Stimulated activated CD8-positive, alpha-beta memory T cell treated with anti-CD3 and anti-CD28 coated beads, Interleukin-4, amount 100 ng/mL, for 24 hours (primary cell): Measurements from ENCODE around the gene CENPX.

Experiments used
- DNase-seq: peaks from one replicate; pipeline ENCODE4 v3.0.0-alpha.2; 2020; ENCODE audit warnings: low read depth

CENPX gene

GRCh38 chr17:82055023-82055964 is 32.6 kb upstream of the CENPX start:
- DNase-seq: no peak

- DNase-seq: no peak
Measured at GRCh38 chr17:82054351-82055022, 31.8 kb upstream of the CENPX start.

- DNase-seq: no peak
Measured at GRCh38 chr17:82053556-82054263, 31.0 kb upstream of the CENPX start.

DNA sequence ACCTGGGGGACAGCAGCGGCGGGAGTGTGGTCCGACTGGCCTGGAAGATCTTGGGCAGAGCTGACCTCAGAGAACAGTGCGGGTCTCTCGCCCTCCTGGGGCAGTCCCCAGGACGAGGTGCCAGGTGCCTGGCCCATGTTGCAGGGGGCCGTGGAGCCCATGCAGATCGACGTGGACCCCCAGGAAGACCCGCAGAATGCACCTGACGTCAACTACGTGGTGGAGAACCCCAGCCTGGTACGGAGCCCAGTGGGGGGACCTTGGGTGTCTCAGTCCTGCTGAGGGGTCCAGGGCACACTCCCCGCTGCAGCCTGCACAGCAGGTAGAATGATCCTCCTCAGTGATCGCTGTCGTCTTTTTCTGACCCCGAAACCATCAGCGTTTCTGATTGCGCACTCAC is 30.5 kb upstream of the CENPX start:
- no peak for DNase-seq

- no peak for DNase-seq
Measured at GRCh38 chr17:82052638-82053059, 30.0 kb upstream of the CENPX start.

- peak; percentile 84 for DNase-seq
Measured at GRCh38 chr17:82051776-82052637, 29.3 kb upstream of the CENPX start, which contains the start of the genes GPS1 and RFNG. Gene GPS1, plus strand, starts transcription at chr17:82051898. Its CDS starts 34 bp downstream, at chr17:82051932. Gene RFNG, minus strand, starts transcription at chr17:82051811. Its CDS starts 45 bp downstream, at chr17:82051766.

GRCh38 chr17:82050761-82051641 is 28.3 kb upstream of the CENPX start:
- no peak for DNase-seq

GRCh38 chr17:82050152-82050760 is 27.6 kb upstream of the CENPX start:
- DNase-seq: no peak

GRCh38 chr17:82049521-82049971 is 26.9 kb upstream of the CENPX start:
- DNase-seq: no peak

DNA sequence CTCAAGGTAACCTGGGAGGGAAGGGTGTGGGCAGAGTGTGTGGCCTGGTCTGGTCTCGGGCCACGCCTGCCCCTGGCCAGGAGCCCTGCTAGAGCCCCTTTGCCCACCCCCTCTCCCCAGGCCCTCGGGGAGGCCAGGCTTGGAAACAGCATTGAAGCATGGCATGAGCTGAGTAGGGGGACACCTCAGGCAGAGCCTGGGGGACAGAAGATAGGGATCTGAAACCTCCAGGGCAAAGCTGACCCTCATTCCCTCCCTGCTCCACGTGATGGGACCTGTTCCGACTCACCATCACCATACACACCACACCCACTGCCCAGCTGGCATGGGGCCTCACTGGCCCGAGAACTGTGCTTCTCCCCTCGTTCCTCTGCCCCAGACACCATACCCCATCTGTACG is 26.4 kb upstream of the CENPX start:
- no peak for DNase-seq

GRCh38 chr17:82048571-82048971 is 25.9 kb upstream of the CENPX start:
- DNase-seq: no peak

DNA sequence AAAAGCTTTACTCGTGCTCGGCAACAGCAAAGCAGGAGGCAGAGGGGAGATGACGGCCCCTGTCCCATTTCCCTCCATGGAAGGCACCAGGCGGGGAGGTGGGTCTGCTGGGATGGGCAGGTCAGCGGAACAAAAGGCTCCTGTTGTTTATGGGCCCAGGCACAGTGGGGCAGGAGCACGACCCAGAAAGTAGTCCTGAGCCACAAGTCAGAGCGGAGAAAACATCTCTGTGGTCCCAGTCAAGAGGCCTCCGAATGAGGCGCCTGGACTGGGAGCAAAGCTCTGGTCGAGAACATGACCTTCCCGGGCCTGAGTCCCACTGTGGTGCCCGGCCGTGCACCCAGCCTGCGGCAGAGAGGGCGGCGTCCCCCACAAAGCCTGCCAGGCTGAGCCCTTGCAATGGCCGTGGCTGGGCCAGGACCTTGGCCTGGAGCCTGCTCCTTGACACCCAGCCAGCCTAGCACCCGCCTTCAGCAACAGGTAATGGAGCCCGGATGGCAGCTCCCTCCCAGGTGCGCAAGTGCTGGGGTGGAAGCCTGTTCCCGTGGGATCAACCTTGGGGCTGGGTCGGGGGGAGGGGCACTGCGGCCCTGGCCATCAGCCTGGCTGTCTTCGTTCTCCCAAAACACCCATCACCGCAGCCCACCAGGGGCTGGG is 25.4 kb upstream of the CENPX start:
- no peak for DNase-seq

DNA sequence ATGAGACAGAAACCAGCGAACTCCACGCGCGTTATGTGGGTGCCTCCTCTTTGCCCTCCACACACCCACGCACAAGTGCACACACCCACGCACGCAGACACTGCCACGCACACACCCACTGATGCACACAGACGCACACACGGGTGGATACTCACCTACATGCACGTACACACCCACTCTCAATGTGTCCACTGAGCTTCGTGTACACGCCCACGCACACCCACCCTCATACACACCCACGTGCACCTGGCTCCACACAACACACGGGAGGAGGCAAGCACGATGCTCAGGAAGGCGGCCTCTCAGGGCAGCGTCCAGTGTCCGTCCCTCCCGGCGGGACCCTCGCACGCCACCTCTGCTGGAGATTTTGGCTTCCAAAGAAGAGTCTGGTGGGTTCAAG is 24.7 kb upstream of the CENPX start:
- no peak for DNase-seq

GRCh38 chr17:82046903-82047302 is 24.2 kb upstream of the CENPX start:
- DNase-seq: no peak

DNA sequence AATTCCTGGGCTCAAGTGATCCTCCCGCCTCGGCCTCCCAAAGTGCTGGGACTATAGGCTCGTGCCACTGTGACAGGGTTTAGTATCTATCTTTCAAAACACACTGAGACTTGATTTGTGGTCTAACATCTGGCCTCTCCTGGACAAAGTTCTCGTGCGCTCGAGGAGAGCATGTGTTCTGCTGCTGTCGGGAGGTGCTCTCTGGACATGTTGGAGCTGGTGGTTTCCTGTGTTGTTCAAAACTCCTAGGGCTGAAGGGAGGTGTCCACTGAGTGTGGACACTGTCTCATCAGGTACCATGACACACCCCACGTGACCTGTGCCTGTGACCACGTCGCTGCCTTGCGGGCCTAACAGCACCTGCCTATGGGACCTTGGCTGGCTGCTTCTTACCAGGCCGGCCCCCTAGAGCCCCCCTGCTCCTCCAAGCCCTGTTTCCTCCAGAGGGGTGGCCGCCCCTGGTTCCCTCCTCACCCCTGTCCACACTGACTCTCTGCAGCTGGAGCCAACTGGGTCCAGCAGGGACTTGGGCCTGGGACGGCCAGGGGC is 23.3 kb upstream of the CENPX start:
- DNase-seq: no peak

DNA sequence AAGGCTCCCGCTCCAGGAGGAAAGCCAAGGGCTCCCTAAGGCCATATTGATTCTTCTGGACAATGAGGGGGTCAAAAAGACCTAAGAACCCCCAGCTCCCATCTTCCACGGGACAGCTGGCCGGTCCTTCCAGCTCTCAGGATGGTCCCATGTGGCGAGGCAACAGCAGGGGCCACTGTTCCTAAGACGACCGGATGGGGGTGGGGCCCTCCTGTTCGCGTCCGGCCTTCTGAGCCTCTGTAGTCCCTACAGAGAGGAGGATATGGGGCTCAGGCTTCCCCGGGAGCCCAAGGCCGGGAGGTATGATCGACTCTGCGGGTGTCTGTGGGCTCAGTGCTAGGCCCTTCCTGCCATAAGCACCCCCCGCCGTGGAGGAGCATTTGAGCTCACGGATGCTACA is 20.8 kb upstream of the CENPX start:
- no peak for DNase-seq

DNA sequence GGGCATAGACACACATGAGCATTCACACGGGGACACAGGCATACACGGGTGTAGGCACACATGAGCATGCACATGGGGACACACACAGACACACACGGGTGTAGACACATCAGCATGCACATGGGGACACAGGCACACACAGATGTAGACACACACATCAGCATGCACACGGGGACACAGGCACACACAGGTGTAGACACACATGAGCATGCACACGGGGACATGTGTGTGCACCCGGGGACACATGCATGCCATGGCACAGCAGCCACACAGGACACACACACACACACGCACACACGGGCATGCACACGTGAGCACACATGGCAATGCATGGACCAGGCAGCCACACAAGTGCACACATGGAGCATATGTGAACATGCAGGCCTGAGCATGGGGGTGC is 20.0 kb upstream of the CENPX start:
- DNase-seq: no peak

DNA sequence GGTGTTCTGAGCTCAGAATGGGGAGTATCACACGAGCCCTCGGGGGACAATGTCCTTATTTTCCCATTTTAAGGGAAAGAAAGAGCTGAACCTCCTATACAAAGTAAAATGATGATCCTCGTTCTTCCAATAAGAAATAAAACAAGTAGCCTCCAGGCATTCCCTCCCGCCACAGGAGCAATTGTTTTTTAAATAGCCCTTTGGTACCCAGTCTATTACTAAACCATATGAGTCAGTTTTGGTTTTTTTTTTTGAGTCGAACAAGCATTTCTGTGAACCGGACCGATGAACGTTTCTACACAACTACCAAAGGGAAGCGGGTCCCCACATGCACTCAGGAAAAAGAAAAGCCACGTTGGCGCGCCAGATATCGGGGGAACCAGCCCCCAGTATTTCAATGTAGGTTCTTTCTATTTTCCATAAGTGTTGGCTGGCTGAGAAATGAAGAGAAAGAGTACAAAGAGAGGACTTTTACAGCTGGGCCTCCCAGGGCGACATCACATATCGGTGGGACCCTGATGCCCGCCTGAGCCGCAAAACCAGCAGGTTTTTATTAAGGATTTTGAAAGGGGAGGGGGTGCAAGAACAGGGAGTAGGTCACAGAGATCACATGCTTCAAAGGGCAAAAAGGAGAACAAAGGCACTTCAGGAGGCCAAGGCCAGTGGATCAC is 18.6 kb upstream of the CENPX start:
- no peak for DNase-seq
